ENCODE data around the gene PCSK6.

PCSK6 gene

DNA sequence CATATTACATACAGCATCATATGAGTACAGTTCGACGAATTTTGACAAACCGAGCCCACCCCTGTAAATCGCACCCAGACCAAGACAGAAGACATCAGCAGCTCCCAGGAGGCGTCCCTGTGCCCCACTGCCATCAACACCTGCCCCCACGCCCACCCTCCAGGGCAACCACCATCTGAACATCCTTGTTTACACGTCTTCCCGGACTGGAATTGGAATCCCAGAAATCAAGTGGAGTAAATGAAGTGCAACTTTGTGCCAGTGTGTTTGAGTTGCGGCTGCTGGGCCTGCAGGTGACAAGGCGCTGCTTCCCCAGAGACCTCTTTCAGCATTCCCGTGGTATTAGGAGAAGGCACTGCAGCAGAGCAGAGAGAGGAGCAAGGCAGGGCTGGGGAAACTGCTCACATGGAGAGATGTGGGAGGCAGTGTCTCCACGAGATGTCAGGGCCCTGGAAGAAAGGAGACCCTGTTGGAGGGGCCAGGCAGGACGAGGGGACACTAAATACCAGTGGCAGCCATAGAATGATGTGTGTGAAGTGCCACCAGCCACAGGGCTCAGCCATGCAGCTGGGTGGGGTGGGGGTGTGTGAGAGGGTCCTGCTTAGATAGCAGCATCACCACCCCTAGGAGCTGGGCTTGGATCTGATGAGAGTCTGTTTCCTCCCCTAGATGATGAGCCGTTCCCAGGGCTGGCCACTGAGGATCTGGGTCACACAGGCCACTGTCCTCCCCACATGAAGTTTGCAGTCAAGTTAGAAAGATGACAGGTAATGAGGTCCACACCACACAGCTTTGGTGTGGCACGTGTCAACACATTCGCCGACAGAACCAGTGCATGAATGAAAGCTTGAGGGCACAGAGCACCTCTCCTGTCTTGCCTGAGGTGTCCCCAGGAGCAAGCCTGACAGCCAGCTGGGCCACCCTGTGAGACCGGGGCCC lies 33.4 kb upstream of the PCSK6 start:
- DNase-seq (ENCODE audit: low read depth, low spot score): no peak

GRCh38 chr15:101522091-101522490 lies 32.6 kb upstream of the PCSK6 start:
- no peak for DNase-seq (ENCODE audit: low read depth, low spot score)

GRCh38 chr15:101521591-101521990 lies 32.1 kb upstream of the PCSK6 start:
- DNase-seq (ENCODE audit: low read depth, low spot score): no peak

DNA sequence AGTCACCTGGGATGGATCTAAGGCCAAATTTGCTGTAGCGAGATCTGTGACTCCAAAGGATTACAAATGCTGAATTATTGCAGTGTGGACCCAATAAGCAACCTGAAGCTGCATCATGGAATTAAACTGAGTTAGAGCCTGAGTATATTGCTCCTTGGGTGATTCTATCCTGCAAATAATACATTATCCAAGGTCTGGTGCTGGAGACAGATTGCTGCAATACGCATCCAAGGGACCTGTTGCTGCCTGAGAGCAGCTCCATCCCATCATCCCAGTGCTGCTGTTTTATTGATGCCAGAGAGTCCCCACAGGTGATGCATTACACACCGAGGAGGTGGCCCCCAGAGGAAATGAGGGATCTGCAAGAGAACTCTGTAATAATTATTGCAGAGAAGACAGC lies 31.6 kb upstream of the PCSK6 start:
- no peak for DNase-seq (ENCODE audit: low read depth, low spot score)

DNA sequence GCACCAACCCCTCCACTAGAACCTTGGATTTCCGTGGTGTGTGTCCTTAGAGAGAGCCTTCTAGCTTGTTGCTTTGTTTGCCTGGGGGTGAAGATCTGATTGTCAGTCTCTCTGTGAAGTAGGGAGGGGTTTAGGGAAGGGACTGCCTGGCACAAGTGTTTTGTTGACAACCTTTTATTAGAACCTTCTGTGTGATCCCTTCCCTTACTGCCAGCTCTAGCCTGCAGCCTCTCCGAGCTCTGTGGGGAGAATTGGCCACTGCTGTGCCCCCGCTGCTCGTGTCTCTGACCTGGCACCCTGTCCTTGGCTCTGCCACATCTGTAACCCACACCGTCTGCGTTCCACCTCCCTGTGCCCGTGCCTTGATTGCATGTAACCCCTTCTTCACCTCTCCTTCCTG lies 30.9 kb upstream of the PCSK6 start:
- DNase-seq (ENCODE audit: low read depth, low spot score): no peak

- no peak for DNase-seq (ENCODE audit: low read depth, low spot score)
Measured at GRCh38 chr15:101517504-101517903, 28.0 kb upstream of the PCSK6 start.

GRCh38 chr15:101514318-101514717 lies 24.8 kb upstream of the PCSK6 start:
- no peak for DNase-seq (ENCODE audit: low read depth, low spot score)

GRCh38 chr15:101511717-101512116 lies 22.2 kb upstream of the PCSK6 start:
- no peak for DNase-seq (ENCODE audit: low read depth, low spot score)

- DNase-seq (ENCODE audit: low read depth, low spot score): no peak
Measured at GRCh38 chr15:101510212-101511197, 21.0 kb upstream of the PCSK6 start.

- no peak for DNase-seq (ENCODE audit: low read depth, low spot score)
Measured at GRCh38 chr15:101509279-101509678, 19.8 kb upstream of the PCSK6 start.

- DNase-seq (ENCODE audit: low read depth, low spot score): no peak
Measured at GRCh38 chr15:101506491-101506890, 17.0 kb upstream of the PCSK6 start.

- DNase-seq (ENCODE audit: low read depth, low spot score): no peak
Measured at GRCh38 chr15:101505610-101506337, 16.3 kb upstream of the PCSK6 start.

DNA sequence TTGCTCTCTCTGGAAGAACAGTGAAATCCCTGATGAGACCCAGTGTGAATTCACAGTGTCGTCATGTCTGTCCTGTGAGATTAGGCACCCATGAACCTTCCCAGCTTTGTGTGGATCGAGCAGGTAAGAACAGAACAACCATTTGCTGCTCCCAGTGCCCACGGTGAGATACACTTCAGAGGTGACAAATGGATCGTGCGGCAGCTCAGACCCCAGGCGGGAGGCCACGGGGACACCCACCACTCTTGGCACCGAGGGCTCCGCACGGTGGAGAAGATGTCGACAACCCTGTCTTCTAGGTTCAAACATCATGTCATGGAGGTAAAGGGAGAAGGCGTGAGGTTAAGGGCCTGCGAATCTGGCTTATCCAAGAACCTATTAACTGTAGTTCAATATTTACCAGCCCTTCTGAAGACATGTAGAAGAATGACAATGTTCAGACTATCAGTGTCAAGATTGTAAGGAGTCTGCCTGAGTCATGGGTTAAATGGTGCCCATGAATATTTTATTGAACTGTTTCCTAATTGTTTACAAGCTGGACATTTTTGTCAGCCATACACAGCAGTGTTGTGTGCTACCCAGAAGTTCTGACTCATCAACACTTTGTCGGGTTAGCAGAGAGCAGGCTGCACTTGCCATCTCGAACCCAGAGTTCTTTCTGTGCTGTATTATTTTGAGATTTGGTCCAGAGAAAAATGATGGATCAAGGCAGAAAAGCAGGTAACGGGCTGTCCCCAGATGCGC lies 15.5 kb upstream of the PCSK6 start:
- no peak for DNase-seq (ENCODE audit: low read depth, low spot score)

- DNase-seq (ENCODE audit: low read depth, low spot score): no peak
Measured at GRCh38 chr15:101504373-101504772, 14.9 kb upstream of the PCSK6 start.

DNA sequence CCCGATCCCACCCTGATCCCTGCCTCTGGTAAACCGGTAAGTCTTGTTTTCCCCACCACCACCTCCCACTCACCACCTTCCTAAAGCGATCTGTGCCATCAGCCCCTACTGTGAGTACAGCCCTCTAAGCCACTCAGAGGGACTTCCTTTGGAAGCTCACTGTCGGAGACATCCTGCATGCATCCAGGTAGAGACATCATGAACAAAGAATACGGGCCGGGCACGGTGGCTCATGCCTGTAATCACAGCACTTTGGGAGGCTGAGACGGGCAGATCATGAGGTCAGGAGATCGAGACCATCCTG lies 13.7 kb upstream of the PCSK6 start:
- no peak for DNase-seq (ENCODE audit: low read depth, low spot score)

- DNase-seq (ENCODE audit: low read depth, low spot score): no peak
Measured at GRCh38 chr15:101502572-101503295, 13.2 kb upstream of the PCSK6 start.

GRCh38 chr15:101501703-101502373 lies 12.3 kb upstream of the PCSK6 start:
- peak; percentile 78 for DNase-seq (ENCODE audit: low read depth, low spot score)

- DNase-seq (ENCODE audit: low read depth, low spot score): peak; percentile 62
Measured at GRCh38 chr15:101500865-101501551, 11.5 kb upstream of the PCSK6 start.
